ENCODE results near the gene PITPNM3. TPM values are rescaled to one million over a fixed set of nuclear protein-coding genes. Genes with fewer than 3 reads are reported as not detected.

PITPNM3 gene
- total RNA-seq, 1 donor from 2014 or later, result 2.2 TPM

GRCh38 chr17:6468051-6468790 is 88.1 kb downstream of the PITPNM3 start:
- Histone ChIP-seq H3K36me3 (ENCODE audit: control insufficient read depth, insufficient read depth, low read length) (no peaks in the 10 kb centered on the region), H3K4me3 (ENCODE audit: low read depth, low read length) (no peak overlapping the region), H3K27me3 (ENCODE audit: control insufficient read depth, insufficient read depth, low read length) (no peaks in the 10 kb centered on the region)
- no peak for TF ChIP-seq CTCF (IDR thresholded peaks at IDR 0.05; ENCODE audit: insufficient read depth, low read length, poor library complexity, severe bottlenecking)
- no peak for DNase-seq (ENCODE audit: low read depth)

GRCh38 chr17:6467567-6467966 is 88.8 kb downstream of the PITPNM3 start:
- H3K4me3 ChIP-seq (ENCODE audit: low read depth, low read length), result no peak overlapping the region
- no peak for DNase-seq (ENCODE audit: low read depth)
- TF ChIP-seq CTCF (IDR thresholded peaks at IDR 0.05; ENCODE audit: insufficient read depth, low read length, poor library complexity, severe bottlenecking), result no peak

GRCh38 chr17:6465206-6466003 is 91.0 kb downstream of the PITPNM3 start:
- no peak for TF ChIP-seq CTCF (IDR thresholded peaks at IDR 0.05; ENCODE audit: insufficient read depth, low read length, poor library complexity, severe bottlenecking)
- Histone ChIP-seq H3K36me3 (ENCODE audit: control insufficient read depth, insufficient read depth, low read length) (no peaks in the 10 kb centered on the region), H3K4me3 (ENCODE audit: low read depth, low read length) (no peak overlapping the region), H3K27me3 (ENCODE audit: control insufficient read depth, insufficient read depth, low read length) (no peaks in the 10 kb centered on the region)
- no peak for DNase-seq (ENCODE audit: low read depth)

More at GRCh38 chr17:6467567-6467966, 88.8 kb downstream of the PITPNM3 start:
- Histone ChIP-seq H3K36me3 (ENCODE audit: control insufficient read depth, insufficient read depth, low read length) (no peaks in the 10 kb centered on the region), H3K27me3 (ENCODE audit: control insufficient read depth, insufficient read depth, low read length) (no peaks in the 10 kb centered on the region)

GRCh38 chr17:6464446-6465041 is 91.8 kb downstream of the PITPNM3 start:
- no peaks in the 10 kb centered on the region for H3K27me3 ChIP-seq (ENCODE audit: control insufficient read depth, insufficient read depth, low read length)
- DNase-seq (ENCODE audit: low read depth), result no peak
- no peaks in the 10 kb centered on the region for H3K36me3 ChIP-seq (ENCODE audit: control insufficient read depth, insufficient read depth, low read length)
- no peak overlapping the region for H3K4me3 ChIP-seq (ENCODE audit: low read depth, low read length)
- TF ChIP-seq CTCF (IDR thresholded peaks at IDR 0.05; ENCODE audit: insufficient read depth, low read length, poor library complexity, severe bottlenecking), result no peak

- no peaks in the 10 kb centered on the region for H3K27me3 ChIP-seq (ENCODE audit: control insufficient read depth, insufficient read depth, low read length)
- no peak overlapping the region for H3K4me3 ChIP-seq (ENCODE audit: low read depth, low read length)
- H3K36me3 ChIP-seq (ENCODE audit: control insufficient read depth, insufficient read depth, low read length), result no peaks in the 10 kb centered on the region
- TF ChIP-seq CTCF (IDR thresholded peaks at IDR 0.05; ENCODE audit: insufficient read depth, low read length, poor library complexity, severe bottlenecking), result no peak
- DNase-seq (ENCODE audit: low read depth), result no peak
Observed at GRCh38 chr17:6463616-6464445, 92.5 kb downstream of the PITPNM3 start.
